Brain microvascular endothelial cell (primary cell): ENCODE data around the gene FAM163A.

Experiments
- DNase-seq: peaks from one replicate; pipeline ENCODE4 v3.0.0-alpha.2; 2020
- H3K27ac ChIP-seq: fragments of 250-450 bp; sonication (Bioruptor Pico); 2 replicates; pipeline ENCODE4 v1.5.1; 2020; ENCODE audit warnings: mild to moderate bottlenecking, moderate library complexity
- H3K27me3 ChIP-seq: fragments of 250-450 bp; sonication (Bioruptor Pico); replicated peaks from 2 replicates; pipeline ENCODE4 v1.5.1; 2020; ENCODE audit warnings: mild to moderate bottlenecking
- H3K36me3 ChIP-seq: fragments of 250-450 bp; sonication (Bioruptor Pico); replicated peaks from 2 replicates; pipeline ENCODE4 v1.5.1; 2020; ENCODE audit warnings: mild to moderate bottlenecking
- H3K4me3 ChIP-seq: 2 replicates; pipeline ENCODE4 v1.5.1; 2011; ENCODE audit warnings: low read depth, mild to moderate bottlenecking, control low read depth, low read length, moderate library complexity
- in situ Hi-C: cut with HindIII; loops from 2 replicates; pipeline ENCODE4 v1.10.0; 2017; ENCODE audit warnings: low sequenced_read_pairs, low pct_ligation_motif_present
- TF ChIP-seq, protein P1 (sequence below): IDR thresholded peaks from 2 replicates; pipeline ENCODE4 v1.5.1; 2011; ENCODE audit warnings: low read depth, mild to moderate bottlenecking, moderate library complexity, low read length, control low read depth, inconsistent platforms; ENCODE audit errors: missing control alignments

FAM163A gene

GRCh38 chr1:179807691-179808485, 64.8 kb downstream of the FAM163A start:
- H3K27ac ChIP-seq, result peak overlapping the region; percentile 45
- peaks cover 55% of the 10 kb centered on the region for H3K27me3 ChIP-seq
- H3K36me3 ChIP-seq, result no peaks in the 10 kb centered on the region
- in situ Hi-C loops, result no loop called here
- peak; percentile 97 for DNase-seq
- no peak overlapping the region for H3K4me3 ChIP-seq
- TF ChIP-seq, protein P1, sequence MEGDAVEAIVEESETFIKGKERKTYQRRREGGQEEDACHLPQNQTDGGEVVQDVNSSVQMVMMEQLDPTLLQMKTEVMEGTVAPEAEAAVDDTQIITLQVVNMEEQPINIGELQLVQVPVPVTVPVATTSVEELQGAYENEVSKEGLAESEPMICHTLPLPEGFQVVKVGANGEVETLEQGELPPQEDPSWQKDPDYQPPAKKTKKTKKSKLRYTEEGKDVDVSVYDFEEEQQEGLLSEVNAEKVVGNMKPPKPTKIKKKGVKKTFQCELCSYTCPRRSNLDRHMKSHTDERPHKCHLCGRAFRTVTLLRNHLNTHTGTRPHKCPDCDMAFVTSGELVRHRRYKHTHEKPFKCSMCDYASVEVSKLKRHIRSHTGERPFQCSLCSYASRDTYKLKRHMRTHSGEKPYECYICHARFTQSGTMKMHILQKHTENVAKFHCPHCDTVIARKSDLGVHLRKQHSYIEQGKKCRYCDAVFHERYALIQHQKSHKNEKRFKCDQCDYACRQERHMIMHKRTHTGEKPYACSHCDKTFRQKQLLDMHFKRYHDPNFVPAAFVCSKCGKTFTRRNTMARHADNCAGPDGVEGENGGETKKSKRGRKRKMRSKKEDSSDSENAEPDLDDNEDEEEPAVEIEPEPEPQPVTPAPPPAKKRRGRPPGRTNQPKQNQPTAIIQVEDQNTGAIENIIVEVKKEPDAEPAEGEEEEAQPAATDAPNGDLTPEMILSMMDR, result no peak

GRCh38 chr1:179808503-179808902, 65.4 kb downstream of the FAM163A start:
- in situ Hi-C loops, result no loop called here
- Histone ChIP-seq H3K27ac (peak overlapping the region; percentile 30), H3K4me3 (no peak overlapping the region), H3K27me3 (peaks cover 51% of the 10 kb centered on the region), H3K36me3 (no peaks in the 10 kb centered on the region)
- TF ChIP-seq, protein P1, result no peak
- DNase-seq, result no peak

DNA sequence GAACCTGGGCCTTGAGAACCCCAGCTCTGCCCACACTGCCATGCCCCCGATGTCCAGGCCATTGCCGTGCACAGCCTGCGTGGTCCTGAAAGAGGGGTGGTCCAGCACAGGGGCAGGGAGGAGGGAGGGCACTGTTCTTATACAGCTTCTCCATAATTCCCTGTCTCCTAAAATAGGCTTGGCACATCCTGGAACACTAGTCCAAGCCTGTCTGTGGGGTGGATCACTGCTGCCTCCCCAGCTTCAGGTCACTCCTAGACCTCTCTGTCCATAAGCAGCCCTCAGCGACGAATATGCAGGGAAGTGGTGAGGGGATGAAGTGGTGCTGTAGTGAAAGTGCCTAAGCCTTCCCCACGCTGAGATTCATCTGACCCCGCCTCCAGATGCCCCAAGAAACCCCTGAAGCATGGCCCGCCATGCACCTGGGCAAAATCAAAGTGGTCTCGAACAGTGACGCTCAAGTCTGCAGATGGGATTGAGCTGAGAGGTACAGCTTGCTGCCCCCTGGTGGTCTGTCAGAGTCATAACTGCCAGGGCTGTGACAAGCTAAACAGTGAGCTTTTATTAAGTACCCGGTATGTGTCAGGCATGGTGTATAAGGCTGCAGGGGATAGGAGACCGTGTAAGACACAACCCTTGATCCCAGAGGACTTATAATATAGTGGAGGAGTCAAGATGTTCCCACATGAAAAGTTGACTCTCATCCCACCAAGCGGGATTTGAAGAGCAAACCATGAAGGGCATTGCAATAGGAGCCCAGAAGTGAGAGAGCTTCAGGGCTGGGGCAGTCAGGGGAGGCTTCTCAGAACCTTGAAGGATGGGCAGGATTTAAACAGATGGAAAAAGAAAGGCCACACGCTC, 66.6 kb downstream of the FAM163A start:
- Histone ChIP-seq H3K4me3 (no peak overlapping the region), H3K36me3 (no peaks in the 10 kb centered on the region), H3K27me3 (peaks cover 53% of the 10 kb centered on the region), H3K27ac (no peak overlapping the region)
- DNase-seq, result peak; percentile 76
- in situ Hi-C loops, result loop anchor here (10.0 kb wide), 1 partner anchor 95 kb away; no protein-coding TSS in a partner anchor
- TF ChIP-seq, protein P1, result peak; percentile 96

GRCh38 chr1:179810367-179810715, 67.2 kb downstream of the FAM163A start:
- in situ Hi-C loops, result loop anchor here (10.0 kb wide), 1 partner anchor 96 kb away; no protein-coding TSS in a partner anchor
- no peak overlapping the region for H3K4me3 ChIP-seq
- H3K27ac ChIP-seq, result no peak overlapping the region
- no peak for DNase-seq
- H3K27me3 ChIP-seq, result peaks cover 49% of the 10 kb centered on the region
- H3K36me3 ChIP-seq, result no peaks in the 10 kb centered on the region
- TF ChIP-seq, protein P1, result no peak

DNA sequence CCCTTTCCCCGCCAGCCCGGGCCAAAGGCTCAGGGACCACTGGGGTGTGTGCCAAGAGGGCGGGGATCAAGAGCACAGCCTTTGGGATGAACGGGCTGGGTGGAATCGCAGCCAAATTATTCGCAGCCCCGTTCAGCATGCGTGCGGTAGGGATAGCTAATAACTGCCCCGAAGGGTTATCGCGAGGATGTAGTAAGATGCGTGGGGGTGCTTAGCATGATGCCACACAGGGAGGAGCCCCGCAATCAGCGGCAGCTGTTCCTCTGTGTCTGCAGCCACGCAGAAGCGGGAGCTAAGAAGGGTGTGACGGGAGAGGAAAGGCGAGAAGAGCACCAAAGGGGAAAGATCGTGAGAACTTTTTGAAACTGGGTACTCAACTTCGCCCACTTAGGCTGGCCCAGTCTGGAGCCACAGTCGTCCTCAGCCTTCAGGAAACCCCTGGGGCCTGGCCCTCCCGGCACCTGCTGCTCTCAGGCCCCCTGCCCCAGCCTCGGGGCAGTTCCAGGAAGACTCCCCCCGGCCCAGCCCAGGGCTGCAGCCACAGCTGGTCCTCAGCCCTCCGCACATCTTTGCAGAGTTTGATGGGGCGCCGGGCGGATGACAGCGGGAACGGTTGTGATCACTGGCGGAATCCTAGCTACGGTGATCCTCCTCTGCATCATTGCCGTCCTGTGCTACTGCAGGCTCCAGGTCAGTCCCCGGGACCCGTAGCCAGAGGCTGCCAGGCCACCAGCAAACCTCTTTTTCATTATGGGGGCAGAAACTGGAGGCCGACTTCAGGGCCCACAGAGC, 69.6 kb downstream of the FAM163A start:
- no peaks in the 10 kb centered on the region for H3K36me3 ChIP-seq
- no peak overlapping the region for H3K4me3 ChIP-seq
- in situ Hi-C loops, result loop anchor here (10.0 kb wide), 1 partner anchor 98 kb away; no protein-coding TSS in a partner anchor
- DNase-seq, result no peak
- peaks cover 37% of the 10 kb centered on the region for H3K27me3 ChIP-seq
- no peak overlapping the region for H3K27ac ChIP-seq
- TF ChIP-seq, protein P1, result no peak
